GM23248 (cell line): Measurements from ENCODE around the gene VPS72. TPM values are rescaled to one million over a fixed set of nuclear protein-coding genes. Genes with fewer than 3 reads are reported as not detected.
"Not testable (repeated sequence)": the region's sequence is repeated elsewhere in the genome, so short reads cannot be mapped to it uniquely, and the experiment has no call there.

ENCODE experiments used
- DNase-seq: peaks from one replicate; pipeline ENCODE4 v3.0.0-alpha.2; 2015
- H2AFZ ChIP-seq: fragments of 200-600 bp; sonication (generic); 2 replicates; pipeline ENCODE4 v1.6.1; 2016; ENCODE audit warnings: antibody characterized with exemption
- H3F3A ChIP-seq: fragments of 200-600 bp; sonication (generic); 2 replicates; pipeline ENCODE4 v1.6.1; 2016; ENCODE audit warnings: mild to moderate bottlenecking, antibody characterized with exemption, mixed run types; ENCODE audit not compliant: insufficient read depth
- H3K27ac ChIP-seq: fragments of 200-600 bp; sonication (generic); 2 replicates; pipeline ENCODE4 v1.5.1; 2016; ENCODE audit warnings: mild to moderate bottlenecking
- H3K27me3 ChIP-seq: fragments of 200-600 bp; sonication (generic); replicated peaks from 2 replicates; pipeline ENCODE4 v1.6.1; 2016; ENCODE audit warnings: mild to moderate bottlenecking; ENCODE audit not compliant: insufficient read depth
- H3K36me3 ChIP-seq: fragments of 200-600 bp; sonication (generic); 2 replicates; pipeline ENCODE4 v1.6.1; 2016; ENCODE audit warnings: low read depth, mild to moderate bottlenecking
- H3K4me1 ChIP-seq: fragments of 200-600 bp; sonication (generic); 2 replicates; pipeline ENCODE4 v1.6.1; 2016; ENCODE audit warnings: mild to moderate bottlenecking; ENCODE audit not compliant: insufficient read depth
- H3K4me2 ChIP-seq: fragments of 200-600 bp; sonication (generic); one replicate; pipeline ENCODE4 v1.6.1; 2016; ENCODE audit warnings: mild to moderate bottlenecking; ENCODE audit not compliant: unreplicated experiment
- H3K4me3 ChIP-seq: fragments of 200-600 bp; sonication (generic); 2 replicates; pipeline ENCODE4 v1.5.1; 2016; ENCODE audit warnings: mild to moderate bottlenecking
- H3K79me2 ChIP-seq: fragments of 200-600 bp; sonication (generic); 2 replicates; pipeline ENCODE4 v1.6.1; 2016; ENCODE audit warnings: mild to moderate bottlenecking; ENCODE audit not compliant: insufficient read depth
- H3K9ac ChIP-seq: fragments of 200-600 bp; sonication (generic); 2 replicates; pipeline ENCODE4 v1.6.1; 2016; ENCODE audit warnings: mild to moderate bottlenecking
- H3K9me2 ChIP-seq: fragments of 200-600 bp; sonication (generic); 2 replicates; pipeline ENCODE4 v1.6.1; 2016; ENCODE audit warnings: mixed run types, mild to moderate bottlenecking, moderate library complexity; ENCODE audit not compliant: insufficient read depth
- H3K9me3 ChIP-seq: fragments of 200-600 bp; sonication (generic); one replicate; pipeline ENCODE4 v1.6.1; 2017; ENCODE audit warnings: low read depth
- H4K20me1 ChIP-seq: fragments of 200-600 bp; sonication (generic); 2 replicates; pipeline ENCODE4 v1.6.0; 2016; ENCODE audit not compliant: insufficient read depth
- EZH2 ChIP-seq: fragments of 200-600 bp; sonication (generic); IDR thresholded peaks from 2 replicates; pipeline ENCODE4 v1.6.1; 2018; ENCODE audit warnings: antibody characterized with exemption, mild to moderate bottlenecking; ENCODE audit not compliant: insufficient read depth, poor library complexity, severe bottlenecking
- EZH2phosphoT487 ChIP-seq: fragments of 200-600 bp; sonication (generic); IDR thresholded peaks from 2 replicates; pipeline ENCODE4 v1.6.1; 2018; ENCODE audit warnings: antibody characterized with exemption, moderate library complexity, mild to moderate bottlenecking, low read depth; ENCODE audit not compliant: insufficient read depth
- WGBS, 2 experiments: methylation state at CpG; one replicate each; pipeline ENCODE4 v1.1.6; 2015 to 2017; ENCODE audit warnings: low lambda C conversion rate in 2 of 2, low coverage in 1 of 2; ENCODE audit errors: missing lambda C conversion rate in 2 of 2; 5-methylcytosine and 5-hydroxymethylcytosine counted together
- in situ Hi-C: fragments of 300-500 bp; cut with MboI; formaldehyde crosslinking; loops from 2 replicates; pipeline ENCODE4 v1.15.0; 2020
- polyA plus RNA-seq: library from polyadenylated mRNA; unstranded; fragments of >200 nt; fragmentation: Nextera tagmentation; extraction: Ambion mirVana; gene quantifications from 2 replicates; pipeline ENCODE4 v1.2.1, GENCODE V29; 2016
- total RNA-seq: library from RNA; depleted of rRNA; stranded (reverse); fragments of >200 nt; shearing (Covaris generic); gene quantifications from 2 replicates; pipeline ENCODE4 v1.2.3, GENCODE V29; 2014

The VPS72 gene
- total and polyA plus RNA-seq, 2 experiments from 2014 or later: 45.0 to 46.5 TPM

DNA sequence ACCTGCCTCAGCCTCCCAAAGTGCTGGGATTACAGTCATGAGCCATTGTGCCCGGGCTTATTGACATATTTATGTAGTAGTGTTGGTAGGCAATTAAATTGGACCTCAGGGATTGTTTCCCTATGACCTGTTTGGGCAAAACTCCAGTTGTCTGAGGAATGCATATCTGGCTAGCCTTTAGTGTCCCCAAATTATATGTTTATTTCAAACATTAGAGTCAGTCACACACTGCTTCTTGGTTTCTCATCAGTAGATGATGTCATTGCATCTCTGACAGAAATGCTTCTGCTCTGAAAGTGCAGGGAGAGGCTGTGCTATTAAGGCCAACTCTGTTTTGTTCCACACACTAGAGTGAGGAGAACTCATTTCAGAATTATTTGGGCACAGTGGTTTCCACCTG, 20.8 kb upstream of the VPS72 start:
- 35 to 50% methylated on average over 1 of the region's 1 CpG for WGBS, 2 experiments
- peaks cover 100% of the 10 kb centered on the region for H3K79me2 ChIP-seq
- H3K4me2 ChIP-seq: no peak overlapping the region
- H4K20me1 ChIP-seq: peaks cover 25% of the 10 kb centered on the region; the same call in 1 of the 2 replicates
- H3K9ac ChIP-seq: no peak overlapping the region
- no peaks in the 10 kb centered on the region for H3K9me3 ChIP-seq
- H3K4me1 ChIP-seq: peaks cover 19% of the 10 kb centered on the region
- peak overlapping the region; percentile 54 for H3K27ac ChIP-seq
- no peak overlapping the region for H3K4me3 ChIP-seq
- in situ Hi-C loops: no loop called here
- H3K36me3 ChIP-seq: peaks cover 64% of the 10 kb centered on the region
- H2AFZ ChIP-seq: no peak overlapping the region
- TF ChIP-seq EZH2phosphoT487: no peak
- TF ChIP-seq EZH2: no peak
- peak; percentile 74 for DNase-seq
- H3K9me2 ChIP-seq: no peaks in the 10 kb centered on the region
- no peaks in the 10 kb centered on the region for H3K27me3 ChIP-seq
- H3F3A ChIP-seq: peaks cover 41% of the 10 kb centered on the region

DNA sequence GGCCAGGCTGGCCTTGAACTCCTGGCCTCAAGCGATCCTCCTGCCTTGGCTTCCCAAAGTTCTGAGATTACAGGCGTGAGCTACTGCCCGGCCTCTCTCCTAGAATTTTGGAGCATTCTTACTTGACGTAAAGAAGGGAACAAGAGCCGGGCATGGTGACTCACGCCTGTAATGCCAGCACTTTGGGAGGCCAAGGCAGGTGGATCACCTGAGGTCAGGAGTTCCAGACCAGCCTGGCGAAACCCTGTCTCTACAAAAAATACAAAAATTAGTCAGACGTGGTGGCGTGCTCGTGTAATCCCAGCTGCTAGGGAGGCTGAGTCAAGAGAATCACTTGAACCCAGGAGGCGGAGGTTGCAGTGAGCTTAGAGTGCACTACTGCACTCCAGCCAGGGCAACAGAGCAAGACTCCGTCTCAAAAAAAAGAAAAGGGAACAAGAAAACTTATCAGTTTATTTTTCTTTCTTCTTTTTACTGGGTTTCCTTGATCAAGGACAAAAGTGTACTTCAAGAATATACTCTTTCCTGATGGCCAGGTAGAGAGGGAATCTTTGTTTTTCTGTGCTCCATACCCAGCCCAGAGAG, 15.5 kb upstream of the VPS72 start:
- Histone ChIP-seq H3K4me1 (peaks cover 26% of the 10 kb centered on the region), H3F3A (peaks cover 51% of the 10 kb centered on the region), H3K79me2 (peaks cover 100% of the 10 kb centered on the region), H4K20me1 (peaks cover 23% of the 10 kb centered on the region; the same call in 1 of the 2 replicates), H3K36me3 (peaks cover 52% of the 10 kb centered on the region)
- H3K27ac ChIP-seq, H3K4me3 ChIP-seq, H3K9ac ChIP-seq, in situ Hi-C loops, DNase-seq, H3K9me2 ChIP-seq, H3K27me3 ChIP-seq, H3K9me3 ChIP-seq, H2AFZ ChIP-seq, H3K4me2 ChIP-seq: not testable (repeated sequence)
- 87 to 90% methylated on average over 12 of the region's 12 CpGs for WGBS, 2 experiments

DNA sequence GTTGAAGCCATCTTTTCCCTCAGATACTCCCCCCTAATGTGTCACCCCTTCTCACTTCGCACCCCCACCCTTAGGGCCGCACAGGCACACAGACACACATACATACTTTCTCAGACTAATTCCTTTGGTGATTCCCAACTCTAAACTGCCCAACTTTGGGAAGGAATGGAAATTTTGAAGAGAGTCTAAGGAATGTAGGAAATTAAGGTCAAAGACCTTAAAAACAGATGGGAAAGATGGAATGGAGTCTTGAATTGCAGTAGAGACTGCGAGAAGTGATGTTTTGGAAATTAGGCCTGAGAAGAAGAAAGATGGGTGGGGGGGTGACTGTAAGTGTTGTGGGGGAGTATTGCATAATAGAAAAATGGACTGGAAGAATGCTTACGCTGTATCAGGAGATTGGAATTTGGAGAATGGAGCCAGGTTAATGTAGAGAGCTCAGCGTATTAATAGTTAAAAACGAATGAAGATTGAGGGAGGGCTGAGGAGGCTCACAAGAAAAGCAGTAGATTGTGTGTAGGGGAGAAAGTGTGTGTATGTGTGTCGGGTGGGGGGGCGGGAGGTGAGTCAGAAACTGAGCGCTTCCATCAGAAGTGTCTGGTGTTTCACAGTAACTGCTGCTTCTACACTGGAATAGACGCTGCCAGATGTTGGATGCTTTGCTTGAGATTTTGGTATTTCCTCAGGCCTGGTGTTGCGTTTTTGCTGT, 10.0 kb upstream of the VPS72 start:
- peaks cover 27% of the 10 kb centered on the region for H3K4me1 ChIP-seq
- in situ Hi-C loops: no loop called here
- peaks cover 67% of the 10 kb centered on the region for H3K79me2 ChIP-seq
- peak overlapping the region; percentile 98 for H3K9ac ChIP-seq
- no peak for TF ChIP-seq EZH2phosphoT487
- TF ChIP-seq EZH2: no peak
- peak overlapping the region; percentile 93 for H3K27ac ChIP-seq
- DNase-seq: peak; percentile 93
- peaks cover 51% of the 10 kb centered on the region for H3F3A ChIP-seq
- H3K9me2 ChIP-seq: no peaks in the 10 kb centered on the region
- H3K36me3 ChIP-seq: peaks cover 13% of the 10 kb centered on the region; the same call in 1 of the 2 replicates
- no peaks in the 10 kb centered on the region for H3K27me3 ChIP-seq
- H3K4me2 ChIP-seq: peak overlapping the region; percentile 100
- H4K20me1 ChIP-seq: peaks cover 6% of the 10 kb centered on the region; the same call in 1 of the 2 replicates
- no peak overlapping the region for H2AFZ ChIP-seq
- peak overlapping the region; percentile 100 for H3K4me3 ChIP-seq
- 2 to 5% methylated on average over 9 to 11 of the region's 11 CpGs for WGBS, 2 experiments
- no peaks in the 10 kb centered on the region for H3K9me3 ChIP-seq

DNA sequence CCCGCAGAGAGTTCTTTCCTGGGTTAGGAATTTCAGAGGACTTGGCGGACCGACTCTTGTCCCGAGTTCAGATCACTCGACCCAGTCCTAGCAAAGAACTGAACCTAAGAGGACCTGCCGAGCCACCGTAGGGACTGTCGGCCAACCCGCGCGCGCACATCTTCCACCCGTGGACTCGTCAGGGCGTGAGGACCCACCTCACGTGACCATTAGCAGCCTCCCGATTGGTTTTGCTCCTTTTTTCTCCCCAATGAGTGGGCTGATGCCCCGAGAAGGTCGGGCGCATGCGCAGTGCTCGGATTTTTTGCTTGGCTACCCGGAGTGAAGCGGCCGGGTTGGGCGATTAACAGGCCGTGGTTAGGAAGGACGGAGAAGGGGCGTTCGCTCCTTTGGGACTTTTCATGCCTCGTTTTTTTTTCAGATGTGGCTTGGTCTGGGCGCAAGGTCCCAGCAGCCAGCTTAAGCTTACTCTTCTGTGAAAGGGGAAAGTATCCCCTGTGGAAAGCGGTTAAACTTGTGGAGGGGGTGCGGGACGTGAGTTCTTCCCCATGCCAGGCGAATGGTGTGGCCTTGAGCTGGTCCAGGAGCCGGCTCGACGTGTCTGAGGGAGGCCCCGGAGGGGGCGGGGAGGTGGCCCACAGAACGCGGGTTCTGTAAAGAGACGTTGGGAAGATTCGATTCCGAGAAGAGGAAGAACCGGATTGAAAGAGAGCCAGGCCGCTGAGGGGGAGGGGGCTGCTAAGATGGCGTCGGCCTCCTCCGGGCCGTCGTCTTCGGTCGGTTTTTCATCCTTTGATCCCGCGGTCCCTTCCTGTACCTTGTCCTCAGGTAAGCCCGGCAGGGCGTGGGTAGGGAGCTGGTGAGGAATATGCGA, 8.5 kb upstream of the VPS72 start, which contains the start of gene PIP5K1A:
PIP5K1A (plus strand) TSS at position 299 of the 874 bp plus-strand sequence; CDS start at position 744, 445 bp downstream.
- H3K36me3 ChIP-seq: peaks cover 9% of the 10 kb centered on the region; the same call in 1 of the 2 replicates
- H3K4me3 ChIP-seq: peak within 1 kb of the TSS; percentile 100
- H3K27me3 ChIP-seq: no peaks in the 10 kb centered on the region
- peak within 1 kb of the TSS; percentile 86 for H3K4me2 ChIP-seq
- peaks cover 46% of the 10 kb centered on the region for H3F3A ChIP-seq
- peaks cover 34% of the 10 kb centered on the region for H3K4me1 ChIP-seq
- peak within 1 kb of the TSS; percentile 98 for H3K9ac ChIP-seq
- H4K20me1 ChIP-seq: no peaks in the 10 kb centered on the region; the same call in 1 of the 2 replicates
- no peaks in the 10 kb centered on the region for H3K9me2 ChIP-seq
- TF ChIP-seq EZH2phosphoT487 (no peak), EZH2 (no peak)
- in situ Hi-C loops: no loop called here
- peak within 1 kb of the TSS; percentile 93 for H3K27ac ChIP-seq
- H2AFZ ChIP-seq: peak within 1 kb of the TSS; percentile 71
- WGBS, 2 experiments: 1 to 2% methylated on average over 60 of the region's 60 CpGs
- DNase-seq: peak; percentile 99
- H3K79me2 ChIP-seq: peaks cover 52% of the 10 kb centered on the region
- no peaks in the 10 kb centered on the region for H3K9me3 ChIP-seq
